GM23248 (cell line): Measurements from ENCODE around the gene ARHGEF3. TPM values are rescaled to one million over a fixed set of nuclear protein-coding genes. Genes with fewer than 3 reads are reported as not detected.

ENCODE experiments used
- DNase-seq: peaks from one replicate; pipeline ENCODE4 v3.0.0-alpha.2; 2015
- H2AFZ ChIP-seq: fragments of 200-600 bp; sonication (generic); 2 replicates; pipeline ENCODE4 v1.6.1; 2016; ENCODE audit warnings: antibody characterized with exemption
- H3F3A ChIP-seq: fragments of 200-600 bp; sonication (generic); 2 replicates; pipeline ENCODE4 v1.6.1; 2016; ENCODE audit warnings: mild to moderate bottlenecking, antibody characterized with exemption, mixed run types; ENCODE audit not compliant: insufficient read depth
- H3K27ac ChIP-seq: fragments of 200-600 bp; sonication (generic); 2 replicates; pipeline ENCODE4 v1.5.1; 2016; ENCODE audit warnings: mild to moderate bottlenecking
- H3K27me3 ChIP-seq: fragments of 200-600 bp; sonication (generic); replicated peaks from 2 replicates; pipeline ENCODE4 v1.6.1; 2016; ENCODE audit warnings: mild to moderate bottlenecking; ENCODE audit not compliant: insufficient read depth
- H3K36me3 ChIP-seq: fragments of 200-600 bp; sonication (generic); 2 replicates; pipeline ENCODE4 v1.6.1; 2016; ENCODE audit warnings: low read depth, mild to moderate bottlenecking
- H3K4me1 ChIP-seq: fragments of 200-600 bp; sonication (generic); 2 replicates; pipeline ENCODE4 v1.6.1; 2016; ENCODE audit warnings: mild to moderate bottlenecking; ENCODE audit not compliant: insufficient read depth
- H3K4me2 ChIP-seq: fragments of 200-600 bp; sonication (generic); one replicate; pipeline ENCODE4 v1.6.1; 2016; ENCODE audit warnings: mild to moderate bottlenecking; ENCODE audit not compliant: unreplicated experiment
- H3K4me3 ChIP-seq: fragments of 200-600 bp; sonication (generic); 2 replicates; pipeline ENCODE4 v1.5.1; 2016; ENCODE audit warnings: mild to moderate bottlenecking
- H3K79me2 ChIP-seq: fragments of 200-600 bp; sonication (generic); 2 replicates; pipeline ENCODE4 v1.6.1; 2016; ENCODE audit warnings: mild to moderate bottlenecking; ENCODE audit not compliant: insufficient read depth
- H3K9ac ChIP-seq: fragments of 200-600 bp; sonication (generic); 2 replicates; pipeline ENCODE4 v1.6.1; 2016; ENCODE audit warnings: mild to moderate bottlenecking
- H3K9me2 ChIP-seq: fragments of 200-600 bp; sonication (generic); 2 replicates; pipeline ENCODE4 v1.6.1; 2016; ENCODE audit warnings: mixed run types, mild to moderate bottlenecking, moderate library complexity; ENCODE audit not compliant: insufficient read depth
- H3K9me3 ChIP-seq: fragments of 200-600 bp; sonication (generic); one replicate; pipeline ENCODE4 v1.6.1; 2017; ENCODE audit warnings: low read depth
- H4K20me1 ChIP-seq: fragments of 200-600 bp; sonication (generic); 2 replicates; pipeline ENCODE4 v1.6.0; 2016; ENCODE audit not compliant: insufficient read depth
- EZH2 ChIP-seq: fragments of 200-600 bp; sonication (generic); IDR thresholded peaks from 2 replicates; pipeline ENCODE4 v1.6.1; 2018; ENCODE audit warnings: antibody characterized with exemption, mild to moderate bottlenecking; ENCODE audit not compliant: insufficient read depth, poor library complexity, severe bottlenecking
- EZH2phosphoT487 ChIP-seq: fragments of 200-600 bp; sonication (generic); IDR thresholded peaks from 2 replicates; pipeline ENCODE4 v1.6.1; 2018; ENCODE audit warnings: antibody characterized with exemption, moderate library complexity, mild to moderate bottlenecking, low read depth; ENCODE audit not compliant: insufficient read depth
- WGBS, 2 experiments: methylation state at CpG; one replicate each; pipeline ENCODE4 v1.1.6; 2015 to 2017; ENCODE audit warnings: low lambda C conversion rate in 2 of 2, low coverage in 1 of 2; ENCODE audit errors: missing lambda C conversion rate in 2 of 2; 5-methylcytosine and 5-hydroxymethylcytosine counted together
- in situ Hi-C: fragments of 300-500 bp; cut with MboI; formaldehyde crosslinking; loops from 2 replicates; pipeline ENCODE4 v1.15.0; 2020
- polyA plus RNA-seq: library from polyadenylated mRNA; unstranded; fragments of >200 nt; fragmentation: Nextera tagmentation; extraction: Ambion mirVana; gene quantifications from 2 replicates; pipeline ENCODE4 v1.2.1, GENCODE V29; 2016
- total RNA-seq: library from RNA; depleted of rRNA; stranded (reverse); fragments of >200 nt; shearing (Covaris generic); gene quantifications from 2 replicates; pipeline ENCODE4 v1.2.3, GENCODE V29; 2014

ARHGEF3 gene
- total and polyA plus RNA-seq, 2 experiments from 2014 or later = 1.1 to 3.0 TPM

GRCh38 chr3:56762718-56763117, 39.0 kb downstream of the ARHGEF3 start:
- Histone ChIP-seq H3K4me2 (no peak overlapping the region), H3K27me3 (no peaks in the 10 kb centered on the region), H3K9me3 (no peaks in the 10 kb centered on the region), H4K20me1 (no peaks in the 10 kb centered on the region), H3K27ac (no peak overlapping the region), H3K36me3 (no peaks in the 10 kb centered on the region), H3K79me2 (no peaks in the 10 kb centered on the region), H3K9ac (no peak overlapping the region), H3K4me3 (no peak overlapping the region), H3F3A (no peaks in the 10 kb centered on the region), H3K9me2 (no peaks in the 10 kb centered on the region), H2AFZ (no peak overlapping the region), H3K4me1 (0 out of 2 replicates have a peak, but pooled peaks cover 5% of the 10 kb centered on the region)
- DNase-seq = no peak
- TF ChIP-seq EZH2 (no peak), EZH2phosphoT487 (no peak)
- in situ Hi-C loops = no loop called here
- WGBS, 2 experiments = 94 to 100% methylated on average over 1 of the region's 1 CpG

- H3K36me3 ChIP-seq = no peaks in the 10 kb centered on the region
- H3K9me2 ChIP-seq = no peaks in the 10 kb centered on the region
- no peak overlapping the region for H2AFZ ChIP-seq
- H3K9me3 ChIP-seq = no peaks in the 10 kb centered on the region
- in situ Hi-C loops = no loop called here
- 86 to 88% methylated on average over 11 of the region's 11 CpGs for WGBS, 2 experiments
- no peak overlapping the region for H3K9ac ChIP-seq
- TF ChIP-seq EZH2 (no peak), EZH2phosphoT487 (no peak)
- DNase-seq = peak; percentile 66
- no peaks in the 10 kb centered on the region for H3K79me2 ChIP-seq
- peak overlapping the region; percentile 34; the same call in 1 of the 2 replicates for H3K27ac ChIP-seq
- no peak overlapping the region for H3K4me3 ChIP-seq
- no peak overlapping the region for H3K4me2 ChIP-seq
- H3F3A ChIP-seq = no peaks in the 10 kb centered on the region
- 0 out of 2 replicates have a peak, but pooled peaks cover 5% of the 10 kb centered on the region for H3K4me1 ChIP-seq
- H3K27me3 ChIP-seq = no peaks in the 10 kb centered on the region
- no peaks in the 10 kb centered on the region for H4K20me1 ChIP-seq
Observed at GRCh38 chr3:56761887-56762651, 39.7 kb downstream of the ARHGEF3 start.

GRCh38 chr3:56761023-56761422, 40.7 kb downstream of the ARHGEF3 start:
- DNase-seq = no peak
- Histone ChIP-seq H3K27me3 (no peaks in the 10 kb centered on the region), H3K36me3 (no peaks in the 10 kb centered on the region), H3K27ac (no peak overlapping the region), H3K4me2 (no peak overlapping the region), H3K9me3 (no peaks in the 10 kb centered on the region), H3F3A (peaks cover 4% of the 10 kb centered on the region; the same call in 1 of the 2 replicates), H3K9me2 (no peaks in the 10 kb centered on the region), H3K9ac (no peak overlapping the region), H3K4me1 (0 out of 2 replicates have a peak, but pooled peaks cover 5% of the 10 kb centered on the region), H4K20me1 (no peaks in the 10 kb centered on the region), H2AFZ (no peak overlapping the region), H3K4me3 (no peak overlapping the region), H3K79me2 (no peaks in the 10 kb centered on the region)
- in situ Hi-C loops = no loop called here
- WGBS, 2 experiments = 92 to 93% methylated on average over 2 of the region's 2 CpGs
- TF ChIP-seq EZH2 = no peak
- TF ChIP-seq EZH2phosphoT487 = no peak

DNA sequence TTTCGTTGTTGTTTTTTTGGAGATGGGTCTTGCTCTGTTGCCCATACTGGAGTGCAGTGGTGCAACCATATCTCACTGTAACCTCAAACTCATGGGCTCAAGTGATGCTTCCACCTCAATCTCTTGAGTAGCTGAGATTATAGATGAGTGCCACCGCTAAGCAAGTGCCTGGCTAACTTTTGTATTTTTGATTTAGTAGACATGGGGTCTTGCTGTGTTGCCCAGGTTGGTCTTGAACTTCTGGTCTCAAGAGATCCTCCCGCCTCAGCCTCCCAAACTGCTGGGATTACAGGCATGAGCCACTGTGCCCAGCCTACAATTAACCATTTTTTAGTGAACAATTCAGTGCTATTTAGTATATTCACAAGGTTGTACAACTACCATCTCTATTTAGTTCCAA, 42.2 kb downstream of the ARHGEF3 start:
- TF ChIP-seq EZH2phosphoT487 (no peak), EZH2 (no peak)
- no peak overlapping the region for H3K9ac ChIP-seq
- H2AFZ ChIP-seq = no peak overlapping the region
- no peak overlapping the region for H3K4me2 ChIP-seq
- H3K27me3 ChIP-seq = no peaks in the 10 kb centered on the region
- H3K9me3 ChIP-seq = no peaks in the 10 kb centered on the region
- no peaks in the 10 kb centered on the region for H3K36me3 ChIP-seq
- no peak overlapping the region for H3K4me3 ChIP-seq
- H3K27ac ChIP-seq = no peak overlapping the region
- H4K20me1 ChIP-seq = no peaks in the 10 kb centered on the region
- H3F3A ChIP-seq = peaks cover 11% of the 10 kb centered on the region
- no peak for DNase-seq
- WGBS, 2 experiments = 96 to 99% methylated on average over 3 of the region's 3 CpGs
- H3K4me1 ChIP-seq = peaks cover 9% of the 10 kb centered on the region
- in situ Hi-C loops = no loop called here
- no peaks in the 10 kb centered on the region for H3K79me2 ChIP-seq
- no peaks in the 10 kb centered on the region for H3K9me2 ChIP-seq
